HepG2 (cell line): ENCODE measurements around the gene ANO1. TPM values are rescaled to one million over a fixed set of nuclear protein-coding genes. Genes with fewer than 3 reads are reported as not detected.

Experiments used
- DNMT1 ChIP-seq: sonication (generic); formaldehyde crosslinking; IDR thresholded peaks from 2 replicates; pipeline ENCODE4 v1.5.1; 2020; ENCODE audit warnings: mild to moderate bottlenecking, missing genetic modification reagents
- HIVEP1 ChIP-seq: sonication (generic); formaldehyde crosslinking; IDR thresholded peaks from 2 replicates; pipeline ENCODE4 v1.4.0; 2020; ENCODE audit warnings: mild to moderate bottlenecking, missing genetic modification reagents
- HNF4A ChIP-seq: sonication (generic); formaldehyde crosslinking; IDR thresholded peaks from 2 replicates; pipeline ENCODE4 v1.4.0; 2020; ENCODE audit warnings: missing genetic modification reagents
- ISX ChIP-seq: sonication (generic); formaldehyde crosslinking; conservative IDR thresholded peaks from 2 replicates; pipeline ENCODE4 v1.5.0; 2020; ENCODE audit warnings: missing genetic modification reagents
- KLF16 ChIP-seq, 2 experiments: sonication (generic) in 1 of 2; formaldehyde crosslinking in 1 of 2; IDR thresholded peaks; 2 replicates each; pipeline versions ENCODE4 v1.6.1 to v1.8.0; 2016 to 2023; ENCODE audit warnings: missing genetic modification reagents in 2 of 2, missing compliant biosample characterization in 1 of 2
- MYC ChIP-seq: sonication (generic); formaldehyde crosslinking; IDR thresholded peaks from 2 replicates; pipeline ENCODE4 v1.9.0; 2021; ENCODE audit warnings: missing genetic modification reagents, borderline replicate concordance
- NCOA5 ChIP-seq: sonication (generic); formaldehyde crosslinking; IDR thresholded peaks from 2 replicates; pipeline ENCODE4 v1.4.0; 2020; ENCODE audit warnings: missing genetic modification reagents
- NFKBIZ ChIP-seq: IDR thresholded peaks from 2 replicates; pipeline ENCODE4 v1.6.1; 2018; ENCODE audit warnings: missing genetic modification reagents, missing compliant biosample characterization
- NFYB ChIP-seq: sonication (generic); formaldehyde crosslinking; IDR thresholded peaks from 2 replicates; pipeline ENCODE4 v1.4.0; 2020; ENCODE audit warnings: missing genetic modification reagents
- NRL ChIP-seq: sonication (generic); formaldehyde crosslinking; IDR thresholded peaks from 2 replicates; pipeline ENCODE4 v1.5.0; 2020; ENCODE audit warnings: missing genetic modification reagents, mild to moderate bottlenecking, moderate library complexity, borderline replicate concordance
- RXRB ChIP-seq: IDR thresholded peaks from 2 replicates; pipeline ENCODE4 v1.6.1; 2016; ENCODE audit warnings: borderline replicate concordance, missing genetic modification reagents, missing compliant biosample characterization
- SP2 ChIP-seq: sonication (generic); formaldehyde crosslinking; IDR thresholded peaks from 2 replicates; pipeline ENCODE4 v1.5.1; 2020; ENCODE audit warnings: mild to moderate bottlenecking, missing genetic modification reagents
- TAF15 ChIP-seq: fragments of 200-400 bp; formaldehyde crosslinking; IDR thresholded peaks from one replicate; pipeline ENCODE4 v1.6.1; 2018; ENCODE audit warnings: mild to moderate bottlenecking, low read depth, low read length; ENCODE audit not compliant: poor library complexity, severe bottlenecking
- TOPORS ChIP-seq: sonication (generic); formaldehyde crosslinking; IDR thresholded peaks from 2 replicates; pipeline ENCODE4 v1.8.0; 2023; ENCODE audit warnings: mild to moderate bottlenecking, missing genetic modification reagents
- ZNF205 ChIP-seq: IDR thresholded peaks from 2 replicates; pipeline ENCODE4 v1.6.1; 2018; ENCODE audit warnings: missing biosample characterization, missing genetic modification reagents
- ZNF225 ChIP-seq: sonication (generic); formaldehyde crosslinking; IDR thresholded peaks from 2 replicates; pipeline ENCODE4 v1.4.0; 2020; ENCODE audit warnings: mild to moderate bottlenecking, missing genetic modification reagents
- ZNF331 ChIP-seq: sonication (generic); formaldehyde crosslinking; IDR thresholded peaks from 2 replicates; pipeline ENCODE4 v1.4.0; 2020; ENCODE audit warnings: missing genetic modification reagents
- ZNF33B ChIP-seq: sonication (generic); formaldehyde crosslinking; IDR thresholded peaks from 2 replicates; pipeline ENCODE4 v1.5.1; 2020; ENCODE audit warnings: mild to moderate bottlenecking, missing genetic modification reagents
- ZNF350 ChIP-seq: sonication (generic); formaldehyde crosslinking; IDR thresholded peaks from 2 replicates; pipeline ENCODE4 v1.4.0; 2020; ENCODE audit warnings: mild to moderate bottlenecking, low read depth, missing genetic modification reagents, borderline replicate concordance
- ZNF432 ChIP-seq: sonication (generic); formaldehyde crosslinking; IDR thresholded peaks from 2 replicates; pipeline ENCODE4 v1.5.0; 2020; ENCODE audit warnings: missing genetic modification reagents, mild to moderate bottlenecking, borderline replicate concordance
- ZNF460 ChIP-seq: sonication (generic); formaldehyde crosslinking; IDR thresholded peaks from 2 replicates; pipeline ENCODE4 v1.5.1; 2020; ENCODE audit warnings: missing genetic modification reagents, mild to moderate bottlenecking, borderline replicate concordance
- ZNF547 ChIP-seq: sonication (generic); formaldehyde crosslinking; IDR thresholded peaks from 2 replicates; pipeline ENCODE4 v1.5.1; 2020; ENCODE audit warnings: mild to moderate bottlenecking, missing genetic modification reagents
- ZNF577 ChIP-seq: sonication (generic); formaldehyde crosslinking; IDR thresholded peaks from 2 replicates; pipeline ENCODE4 v1.4.0; 2020; ENCODE audit warnings: mild to moderate bottlenecking, low read depth, missing genetic modification reagents, borderline replicate concordance
- ZNF891 ChIP-seq: sonication (generic); formaldehyde crosslinking; IDR thresholded peaks from 2 replicates; pipeline ENCODE4 v1.5.0; 2020; ENCODE audit warnings: mild to moderate bottlenecking, missing genetic modification reagents
- polyA plus RNA-seq, 8 experiments: library from polyadenylated mRNA; depleted of rRNA in 3 of 8; stranded (reverse) in 7 of 8; unstranded in 1 of 8; fragments of >200 nt; fragmentation: Illumina TruSeq in 4 of 8; extraction: Trizol in 4 of 8; gene quantifications; 2 replicates each; pipeline versions ENCODE4 v1.2.1 to v1.2.3, GENCODE V29; 2011 to 2016; ENCODE audit warnings: low read depth in 4 of 8, missing spikeins in 1 of 8, mixed read lengths in 1 of 8; ENCODE audit not compliant: insufficient read depth in 1 of 8
- total RNA-seq, 5 experiments: library from RNA; depleted of rRNA; stranded (reverse); fragments of >200 nt; fragmentation: Illumina TruSeq; extraction: Trizol; gene quantifications; 2 replicates each; pipeline ENCODE4 v1.2.3, GENCODE V29; 2016; ENCODE audit warnings: low read depth in 1 of 5
- TF ChIP-seq, protein P1 (sequence below): IDR thresholded peaks from 2 replicates; pipeline ENCODE4 v1.6.1; 2016; ENCODE audit warnings: missing compliant biosample characterization, missing genetic modification reagents, borderline replicate concordance
- TF ChIP-seq, protein P2 (sequence below), 2 experiments: sonication (generic) in 1 of 2; formaldehyde crosslinking in 1 of 2; IDR thresholded peaks; 2 replicates each; pipeline versions ENCODE4 v1.5.1 to v1.6.1; 2011 to 2020; ENCODE audit warnings: borderline replicate concordance in 1 of 2, low read depth in 1 of 2, low read length in 1 of 2, mild to moderate bottlenecking in 1 of 2, missing genetic modification reagents in 1 of 2, moderate library complexity in 1 of 2

The ANO1 gene
- total and polyA plus RNA-seq, 2 of the 13 experiments (the other 11 are each of a cell fraction or from before 2014, with no cell fraction given): not detected

DNA sequence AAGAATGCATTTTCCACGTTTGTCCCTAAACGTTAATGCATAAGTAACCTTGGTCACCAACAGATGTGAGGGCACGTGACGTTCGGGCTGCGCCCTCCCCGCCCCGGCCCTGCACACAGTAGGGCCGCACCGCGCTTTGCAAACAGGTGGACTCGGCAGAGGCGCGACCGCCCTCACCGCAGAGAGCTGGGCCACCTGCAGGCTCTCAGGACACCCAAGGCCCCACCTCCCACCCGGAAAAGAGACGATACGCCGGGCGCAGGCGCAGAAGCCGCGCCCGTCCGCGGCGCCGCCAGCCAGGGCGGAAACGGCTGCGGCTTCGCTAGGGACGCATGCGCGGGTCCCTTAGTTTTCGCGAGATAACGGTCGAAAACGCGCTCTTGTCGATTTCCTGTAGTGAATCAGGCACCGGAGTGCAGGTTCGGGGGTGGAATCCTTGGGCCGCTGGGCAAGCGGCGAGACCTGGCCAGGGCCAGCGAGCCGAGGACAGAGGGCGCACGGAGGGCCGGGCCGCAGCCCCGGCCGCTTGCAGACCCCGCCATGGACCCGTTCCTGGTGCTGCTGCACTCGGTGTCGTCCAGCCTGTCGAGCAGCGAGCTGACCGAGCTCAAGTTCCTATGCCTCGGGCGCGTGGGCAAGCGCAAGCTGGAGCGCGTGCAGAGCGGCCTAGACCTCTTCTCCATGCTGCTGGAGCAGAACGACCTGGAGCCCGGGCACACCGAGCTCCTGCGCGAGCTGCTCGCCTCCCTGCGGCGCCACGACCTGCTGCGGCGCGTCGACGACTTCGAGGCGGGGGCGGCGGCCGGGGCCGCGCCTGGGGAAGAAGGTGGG lies 125.0 kb downstream of the ANO1 start, which contains the start of gene FADD (continued):
- TF ChIP-seq ZNF205 (CRISPR knock-in tag): 0 out of 2 replicates have a peak, but pooled peaks have one; percentile 10
- peak in 1 of 2 experiments; percentile 74; a peak in 3 of 4 replicates for TF ChIP-seq KLF16 (CRISPR knock-in tag; IDR thresholded peaks at IDR 0.05)
- TF ChIP-seq, protein P1, sequence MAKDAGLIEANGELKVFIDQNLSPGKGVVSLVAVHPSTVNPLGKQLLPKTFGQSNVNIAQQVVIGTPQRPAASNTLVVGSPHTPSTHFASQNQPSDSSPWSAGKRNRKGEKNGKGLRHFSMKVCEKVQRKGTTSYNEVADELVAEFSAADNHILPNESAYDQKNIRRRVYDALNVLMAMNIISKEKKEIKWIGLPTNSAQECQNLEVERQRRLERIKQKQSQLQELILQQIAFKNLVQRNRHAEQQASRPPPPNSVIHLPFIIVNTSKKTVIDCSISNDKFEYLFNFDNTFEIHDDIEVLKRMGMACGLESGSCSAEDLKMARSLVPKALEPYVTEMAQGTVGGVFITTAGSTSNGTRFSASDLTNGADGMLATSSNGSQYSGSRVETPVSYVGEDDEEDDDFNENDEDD (CRISPR knock-in tag): peak; percentile 31; the same call in 1 of the 2 replicates
- 0 out of 2 replicates have a peak, but pooled peaks have one; percentile 55 for TF ChIP-seq ZNF350 (CRISPR knock-in tag)
- 0 out of 2 replicates have a peak, but pooled peaks have one; percentile 17 for TF ChIP-seq NFYB (CRISPR knock-in tag)
- TF ChIP-seq ZNF225 (CRISPR knock-in tag): no peak
- TF ChIP-seq, protein P2, sequence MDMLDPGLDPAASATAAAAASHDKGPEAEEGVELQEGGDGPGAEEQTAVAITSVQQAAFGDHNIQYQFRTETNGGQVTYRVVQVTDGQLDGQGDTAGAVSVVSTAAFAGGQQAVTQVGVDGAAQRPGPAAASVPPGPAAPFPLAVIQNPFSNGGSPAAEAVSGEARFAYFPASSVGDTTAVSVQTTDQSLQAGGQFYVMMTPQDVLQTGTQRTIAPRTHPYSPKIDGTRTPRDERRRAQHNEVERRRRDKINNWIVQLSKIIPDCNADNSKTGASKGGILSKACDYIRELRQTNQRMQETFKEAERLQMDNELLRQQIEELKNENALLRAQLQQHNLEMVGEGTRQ (IDR thresholded peaks at IDR 0.05; ENCODE audit: low read depth, low read length): no peak
- TF ChIP-seq, protein P2 (CRISPR knock-in tag; IDR thresholded peaks at IDR 0.05; ENCODE audit: borderline replicate concordance): peak; percentile 58; the same call in 1 of the 2 replicates
- peak; percentile 22; the same call in 1 of the 2 replicates for TF ChIP-seq DNMT1 (CRISPR knock-in tag)
- TF ChIP-seq HNF4A (CRISPR knock-in tag): 0 out of 2 replicates have a peak, but pooled peaks have one; percentile 9
- no peak for TF ChIP-seq NCOA5 (CRISPR knock-in tag)
- peak; percentile 44 for TF ChIP-seq NRL
- TF ChIP-seq ZNF460 (CRISPR knock-in tag): no peak
- TF ChIP-seq ZNF33B (CRISPR knock-in tag): 0 out of 2 replicates have a peak, but pooled peaks have one; percentile 15
- TF ChIP-seq SP2 (CRISPR knock-in tag): no peak; the same call in 1 of the 2 replicates
- TF ChIP-seq HIVEP1 (CRISPR knock-in tag): no peak
- TF ChIP-seq ZNF432 (CRISPR knock-in tag): no peak
- TF ChIP-seq TAF15: no peak
- TF ChIP-seq ZNF547 (CRISPR knock-in tag): no peak
- no peak for TF ChIP-seq ZNF577 (CRISPR knock-in tag)
- 0 out of 2 replicates have a peak, but pooled peaks have one; percentile 38 for TF ChIP-seq NFKBIZ (CRISPR knock-in tag)
- peak; percentile 72 for TF ChIP-seq MYC (CRISPR knock-in tag)
- peak; percentile 34; the same call in 1 of the 2 replicates for TF ChIP-seq ZNF331 (CRISPR knock-in tag)
- no peak for TF ChIP-seq ZNF891 (CRISPR knock-in tag)
- peak; percentile 18; the same call in 1 of the 2 replicates for TF ChIP-seq TOPORS (CRISPR knock-in tag)
- TF ChIP-seq RXRB (CRISPR knock-in tag): 0 out of 2 replicates have a peak, but pooled peaks have one; percentile 29
- TF ChIP-seq ISX (CRISPR knock-in tag): 0 out of 2 replicates have a peak, but pooled peaks have one; percentile 61
